WTC11 (cell line): ENCODE data around the gene TMEM192. TPM values are rescaled to one million over a fixed set of nuclear protein-coding genes. Genes with fewer than 3 reads are reported as not detected.

Experiments
- ATAC-seq: fragments of 200-7000 bp; cut with Tn5 transposase; 2 replicates; pipeline ENCODE4 v1.10.0; 2021; ENCODE audit warnings: mild to moderate bottlenecking, moderate library complexity
- CTCF ChIA-PET: fragments of 300-600 bp; sonication (Branson Sonifier 250); formaldehyde crosslinking; loops from one replicate; lab custom pipeline; 2021; ENCODE audit warnings: antibody characterized with exemption; lab: Charles Lee
- POLR2A ChIA-PET: fragments of 350-600 bp; sonication (Branson Sonifier 250); formaldehyde crosslinking; loops from one replicate; lab custom pipeline; 2021; ENCODE audit warnings: antibody characterized with exemption; lab: Charles Lee
- DNase-seq: peaks from one replicate; pipeline ENCODE4 v3.0.0; 2021; ENCODE audit warnings: low spot score
- H3K27ac Mint-ChIP-seq: 2 replicates; pipeline ENCODE4 v1.8.0; 2021; ENCODE audit warnings: mixed read lengths
- H3K27me3 Mint-ChIP-seq: 2 replicates; pipeline ENCODE4 v1.8.0; 2021; ENCODE audit warnings: low read depth, mild to moderate bottlenecking, moderate library complexity, mixed read lengths
- H3K36me3 Mint-ChIP-seq: 2 replicates; pipeline ENCODE4 v1.8.0; 2021; ENCODE audit warnings: mixed read lengths
- H3K4me1 Mint-ChIP-seq: 2 replicates; pipeline ENCODE4 v1.8.0; 2022; ENCODE audit warnings: mixed read lengths
- H3K4me3 Mint-ChIP-seq: 2 replicates; pipeline ENCODE4 v1.8.0; 2021; ENCODE audit warnings: mild to moderate bottlenecking, moderate library complexity, mixed read lengths
- H3K9me3 Mint-ChIP-seq: 2 replicates; pipeline ENCODE4 v1.8.0; 2021; ENCODE audit warnings: mixed read lengths
- CREM ChIP-seq: sonication (generic); formaldehyde crosslinking; IDR thresholded peaks from 2 replicates; pipeline ENCODE4 v1.8.1; 2022; ENCODE audit warnings: mild to moderate bottlenecking, missing genetic modification reagents, moderate library complexity
- CTCF ChIP-seq: fragments of 200-600 bp; IDR thresholded peaks from 2 replicates; pipeline ENCODE4 v1.8.0; 2022; ENCODE audit warnings: antibody characterized with exemption
- GRHL2 ChIP-seq: fragments of 250-450 bp; sonication (Bioruptor Pico); IDR thresholded peaks from 2 replicates; pipeline ENCODE4 v1.8.0; 2022; ENCODE audit warnings: mild to moderate bottlenecking, moderate library complexity; ENCODE audit not compliant: insufficient replicate concordance, severe bottlenecking
- IRF2 ChIP-seq: sonication (generic); formaldehyde crosslinking; IDR thresholded peaks from 2 replicates; pipeline ENCODE4 v1.8.0; 2022; ENCODE audit warnings: low read depth, missing genetic modification reagents, borderline replicate concordance
- JAZF1 ChIP-seq: fragments of 250-450 bp; sonication (Bioruptor Pico); IDR thresholded peaks from 2 replicates; pipeline ENCODE4 v1.9.0; 2021; ENCODE audit warnings: moderate library complexity, mild to moderate bottlenecking, inconsistent platforms
- ZMAT4 ChIP-seq: fragments of 250-450 bp; sonication (Bioruptor Pico); IDR thresholded peaks from 2 replicates; pipeline ENCODE4 v1.9.0; 2021; ENCODE audit warnings: mild to moderate bottlenecking
- ZNF281 ChIP-seq: sonication (generic); formaldehyde crosslinking; IDR thresholded peaks from 2 replicates; pipeline ENCODE4 v1.8.0; 2023; ENCODE audit warnings: mild to moderate bottlenecking, missing genetic modification reagents
- total RNA-seq: library from RNA; stranded (reverse); gene quantifications from 3 replicates; pipeline ENCODE4 v1.2.3, GENCODE V29; 2021
- TF ChIP-seq, protein P1 (sequence below): sonication (generic); formaldehyde crosslinking; IDR thresholded peaks from 2 replicates; pipeline ENCODE4 v1.8.0; 2022; ENCODE audit warnings: mild to moderate bottlenecking, missing genetic modification reagents
- TF ChIP-seq, protein P2 (sequence below): fragments of 250-450 bp; sonication (Bioruptor Pico); IDR thresholded peaks from 2 replicates; pipeline ENCODE4 v1.9.0; 2021; ENCODE audit warnings: mild to moderate bottlenecking
- TF ChIP-seq, protein P3 (sequence below): sonication (generic); formaldehyde crosslinking; IDR thresholded peaks from 2 replicates; pipeline ENCODE4 v1.8.0; 2022; ENCODE audit warnings: mild to moderate bottlenecking, missing genetic modification reagents
- TF ChIP-seq, protein P4 (sequence below): sonication (generic); formaldehyde crosslinking; IDR thresholded peaks from 2 replicates; pipeline ENCODE4 v1.8.1; 2023; ENCODE audit warnings: mild to moderate bottlenecking, missing genetic modification reagents

TMEM192 gene
- total RNA-seq, 1 experiment from 2014 or later, result 10.5 TPM

- H3K27me3 Mint-ChIP-seq, result no peaks in the 10 kb centered on the region
- TF ChIP-seq GRHL2 (CRISPR knock-in tag) (no peak), JAZF1 (no peak), IRF2 (CRISPR knock-in tag) (no peak), CTCF (no peak), ZNF281 (CRISPR knock-in tag) (no peak), ZMAT4 (CRISPR knock-in tag) (no peak), CREM (CRISPR knock-in tag) (no peak)
- TF ChIP-seq, protein P1, sequence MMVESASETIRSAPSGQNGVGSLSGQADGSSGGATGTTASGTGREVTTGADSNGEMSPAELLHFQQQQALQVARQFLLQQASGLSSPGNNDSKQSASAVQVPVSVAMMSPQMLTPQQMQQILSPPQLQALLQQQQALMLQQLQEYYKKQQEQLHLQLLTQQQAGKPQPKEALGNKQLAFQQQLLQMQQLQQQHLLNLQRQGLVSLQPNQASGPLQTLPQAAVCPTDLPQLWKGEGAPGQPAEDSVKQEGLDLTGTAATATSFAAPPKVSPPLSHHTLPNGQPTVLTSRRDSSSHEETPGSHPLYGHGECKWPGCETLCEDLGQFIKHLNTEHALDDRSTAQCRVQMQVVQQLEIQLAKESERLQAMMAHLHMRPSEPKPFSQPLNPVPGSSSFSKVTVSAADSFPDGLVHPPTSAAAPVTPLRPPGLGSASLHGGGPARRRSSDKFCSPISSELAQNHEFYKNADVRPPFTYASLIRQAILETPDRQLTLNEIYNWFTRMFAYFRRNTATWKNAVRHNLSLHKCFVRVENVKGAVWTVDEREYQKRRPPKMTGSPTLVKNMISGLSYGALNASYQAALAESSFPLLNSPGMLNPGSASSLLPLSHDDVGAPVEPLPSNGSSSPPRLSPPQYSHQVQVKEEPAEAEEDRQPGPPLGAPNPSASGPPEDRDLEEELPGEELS (CRISPR knock-in tag), result no peak
- TF ChIP-seq, protein P2, sequence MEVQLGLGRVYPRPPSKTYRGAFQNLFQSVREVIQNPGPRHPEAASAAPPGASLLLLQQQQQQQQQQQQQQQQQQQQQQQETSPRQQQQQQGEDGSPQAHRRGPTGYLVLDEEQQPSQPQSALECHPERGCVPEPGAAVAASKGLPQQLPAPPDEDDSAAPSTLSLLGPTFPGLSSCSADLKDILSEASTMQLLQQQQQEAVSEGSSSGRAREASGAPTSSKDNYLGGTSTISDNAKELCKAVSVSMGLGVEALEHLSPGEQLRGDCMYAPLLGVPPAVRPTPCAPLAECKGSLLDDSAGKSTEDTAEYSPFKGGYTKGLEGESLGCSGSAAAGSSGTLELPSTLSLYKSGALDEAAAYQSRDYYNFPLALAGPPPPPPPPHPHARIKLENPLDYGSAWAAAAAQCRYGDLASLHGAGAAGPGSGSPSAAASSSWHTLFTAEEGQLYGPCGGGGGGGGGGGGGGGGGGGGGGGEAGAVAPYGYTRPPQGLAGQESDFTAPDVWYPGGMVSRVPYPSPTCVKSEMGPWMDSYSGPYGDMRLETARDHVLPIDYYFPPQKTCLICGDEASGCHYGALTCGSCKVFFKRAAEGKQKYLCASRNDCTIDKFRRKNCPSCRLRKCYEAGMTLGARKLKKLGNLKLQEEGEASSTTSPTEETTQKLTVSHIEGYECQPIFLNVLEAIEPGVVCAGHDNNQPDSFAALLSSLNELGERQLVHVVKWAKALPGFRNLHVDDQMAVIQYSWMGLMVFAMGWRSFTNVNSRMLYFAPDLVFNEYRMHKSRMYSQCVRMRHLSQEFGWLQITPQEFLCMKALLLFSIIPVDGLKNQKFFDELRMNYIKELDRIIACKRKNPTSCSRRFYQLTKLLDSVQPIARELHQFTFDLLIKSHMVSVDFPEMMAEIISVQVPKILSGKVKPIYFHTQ (CRISPR knock-in tag), result no peak
- TF ChIP-seq, protein P3, sequence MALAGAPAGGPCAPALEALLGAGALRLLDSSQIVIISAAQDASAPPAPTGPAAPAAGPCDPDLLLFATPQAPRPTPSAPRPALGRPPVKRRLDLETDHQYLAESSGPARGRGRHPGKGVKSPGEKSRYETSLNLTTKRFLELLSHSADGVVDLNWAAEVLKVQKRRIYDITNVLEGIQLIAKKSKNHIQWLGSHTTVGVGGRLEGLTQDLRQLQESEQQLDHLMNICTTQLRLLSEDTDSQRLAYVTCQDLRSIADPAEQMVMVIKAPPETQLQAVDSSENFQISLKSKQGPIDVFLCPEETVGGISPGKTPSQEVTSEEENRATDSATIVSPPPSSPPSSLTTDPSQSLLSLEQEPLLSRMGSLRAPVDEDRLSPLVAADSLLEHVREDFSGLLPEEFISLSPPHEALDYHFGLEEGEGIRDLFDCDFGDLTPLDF, result no peak
- TF ChIP-seq, protein P4, sequence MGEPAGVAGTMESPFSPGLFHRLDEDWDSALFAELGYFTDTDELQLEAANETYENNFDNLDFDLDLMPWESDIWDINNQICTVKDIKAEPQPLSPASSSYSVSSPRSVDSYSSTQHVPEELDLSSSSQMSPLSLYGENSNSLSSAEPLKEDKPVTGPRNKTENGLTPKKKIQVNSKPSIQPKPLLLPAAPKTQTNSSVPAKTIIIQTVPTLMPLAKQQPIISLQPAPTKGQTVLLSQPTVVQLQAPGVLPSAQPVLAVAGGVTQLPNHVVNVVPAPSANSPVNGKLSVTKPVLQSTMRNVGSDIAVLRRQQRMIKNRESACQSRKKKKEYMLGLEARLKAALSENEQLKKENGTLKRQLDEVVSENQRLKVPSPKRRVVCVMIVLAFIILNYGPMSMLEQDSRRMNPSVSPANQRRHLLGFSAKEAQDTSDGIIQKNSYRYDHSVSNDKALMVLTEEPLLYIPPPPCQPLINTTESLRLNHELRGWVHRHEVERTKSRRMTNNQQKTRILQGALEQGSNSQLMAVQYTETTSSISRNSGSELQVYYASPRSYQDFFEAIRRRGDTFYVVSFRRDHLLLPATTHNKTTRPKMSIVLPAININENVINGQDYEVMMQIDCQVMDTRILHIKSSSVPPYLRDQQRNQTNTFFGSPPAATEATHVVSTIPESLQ (CRISPR knock-in tag), result no peak
- TF ChIP-seq, all 79 proteins: peak for 0
- Mint-ChIP-seq H3K4me3 (no peak overlapping the region), H3K36me3 (no peaks in the 10 kb centered on the region), H3K9me3 (no peaks in the 10 kb centered on the region), H3K27ac (no peak overlapping the region), H3K4me1 (peaks cover 13% of the 10 kb centered on the region)
- POLR2A ChIA-PET, result no interaction called here
- CTCF ChIA-PET, result no interaction called here
- DNase-seq (no peak), ATAC-seq (no peak)
These were observed 60.0 kb downstream of the TMEM192 start for GRCh38 chr4:165052627-165053026.
